ENCODE measurements around the gene STPG3. TPM values are rescaled to one million over a fixed set of nuclear protein-coding genes. Genes with fewer than 3 reads are reported as not detected.

Gene STPG3
- total and polyA plus RNA-seq, 2 of the 13 experiments (the other 11 are each of a cell fraction or from before 2014, with no cell fraction given) = not detected

- TF ChIP-seq SRSF1 (optimal IDR thresholded peaks at IDR 0.05; ENCODE audit: low read depth, low read length) = peak; percentile 37
- TF ChIP-seq KDM1A (CRISPR knock-in tag; IDR thresholded peaks at IDR 0.05) = no peak
- TF ChIP-seq ZSCAN22 (CRISPR knock-in tag; IDR thresholded peaks at IDR 0.05) = no peak
- no peak for TF ChIP-seq NBN (conservative IDR thresholded peaks at IDR 0.05)
- no peak; the same call in 1 of the 2 replicates for TF ChIP-seq ARNT2 (CRISPR knock-in tag; IDR thresholded peaks at IDR 0.05; ENCODE audit: low read depth)
- no peak for TF ChIP-seq NONO (IDR thresholded peaks at IDR 0.05)
- peak; percentile 42 for TF ChIP-seq NONO (CRISPR knock-in tag; conservative IDR thresholded peaks at IDR 0.05)
- no peak for TF ChIP-seq DPF2 (CRISPR knock-in tag; IDR thresholded peaks at IDR 0.05; ENCODE audit: borderline replicate concordance, low read depth)
- TF ChIP-seq ZNF441 (CRISPR knock-in tag; IDR thresholded peaks at IDR 0.05; ENCODE audit: borderline replicate concordance) = no peak; the same call in 1 of the 2 replicates
- TF ChIP-seq, protein P1, sequence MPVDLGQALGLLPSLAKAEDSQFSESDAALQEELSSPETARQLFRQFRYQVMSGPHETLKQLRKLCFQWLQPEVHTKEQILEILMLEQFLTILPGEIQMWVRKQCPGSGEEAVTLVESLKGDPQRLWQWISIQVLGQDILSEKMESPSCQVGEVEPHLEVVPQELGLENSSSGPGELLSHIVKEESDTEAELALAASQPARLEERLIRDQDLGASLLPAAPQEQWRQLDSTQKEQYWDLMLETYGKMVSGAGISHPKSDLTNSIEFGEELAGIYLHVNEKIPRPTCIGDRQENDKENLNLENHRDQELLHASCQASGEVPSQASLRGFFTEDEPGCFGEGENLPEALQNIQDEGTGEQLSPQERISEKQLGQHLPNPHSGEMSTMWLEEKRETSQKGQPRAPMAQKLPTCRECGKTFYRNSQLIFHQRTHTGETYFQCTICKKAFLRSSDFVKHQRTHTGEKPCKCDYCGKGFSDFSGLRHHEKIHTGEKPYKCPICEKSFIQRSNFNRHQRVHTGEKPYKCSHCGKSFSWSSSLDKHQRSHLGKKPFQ (CRISPR knock-in tag; IDR thresholded peaks at IDR 0.05; ENCODE audit: insufficient replicate concordance) = no peak
- TF ChIP-seq POGZ (CRISPR knock-in tag; IDR thresholded peaks at IDR 0.05) = no peak
- TF ChIP-seq MXI1 (IDR thresholded peaks at IDR 0.05; ENCODE audit: borderline replicate concordance, low read depth, low read length) = peak; percentile 78; the same call in 2 of the 3 replicates
- TF ChIP-seq, protein P2, sequence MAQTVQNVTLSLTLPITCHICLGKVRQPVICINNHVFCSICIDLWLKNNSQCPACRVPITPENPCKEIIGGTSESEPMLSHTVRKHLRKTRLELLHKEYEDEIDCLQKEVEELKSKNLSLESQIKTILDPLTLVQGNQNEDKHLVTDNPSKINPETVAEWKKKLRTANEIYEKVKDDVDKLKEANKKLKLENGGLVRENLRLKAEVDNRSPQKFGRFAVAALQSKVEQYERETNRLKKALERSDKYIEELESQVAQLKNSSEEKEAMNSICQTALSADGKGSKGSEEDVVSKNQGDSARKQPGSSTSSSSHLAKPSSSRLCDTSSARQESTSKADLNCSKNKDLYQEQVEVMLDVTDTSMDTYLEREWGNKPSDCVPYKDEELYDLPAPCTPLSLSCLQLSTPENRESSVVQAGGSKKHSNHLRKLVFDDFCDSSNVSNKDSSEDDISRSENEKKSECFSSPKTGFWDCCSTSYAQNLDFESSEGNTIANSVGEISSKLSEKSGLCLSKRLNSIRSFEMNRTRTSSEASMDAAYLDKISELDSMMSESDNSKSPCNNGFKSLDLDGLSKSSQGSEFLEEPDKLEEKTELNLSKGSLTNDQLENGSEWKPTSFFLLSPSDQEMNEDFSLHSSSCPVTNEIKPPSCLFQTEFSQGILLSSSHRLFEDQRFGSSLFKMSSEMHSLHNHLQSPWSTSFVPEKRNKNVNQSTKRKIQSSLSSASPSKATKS (CRISPR knock-in tag; IDR thresholded peaks at IDR 0.05) = no peak
- no peak for TF ChIP-seq RFXANK (CRISPR knock-in tag; IDR thresholded peaks at IDR 0.05)
- TF ChIP-seq SKI (IDR thresholded peaks at IDR 0.05; ENCODE audit: partially characterized antibody) = no peak
- no peak for TF ChIP-seq ZFYVE20 (CRISPR knock-in tag; IDR thresholded peaks at IDR 0.05; ENCODE audit: borderline replicate concordance, low read depth)
- TF ChIP-seq MZF1 (CRISPR knock-in tag; IDR thresholded peaks at IDR 0.05; ENCODE audit: borderline replicate concordance) = no peak
- no peak for TF ChIP-seq ZNF264 (CRISPR knock-in tag; IDR thresholded peaks at IDR 0.05)
- no peak; the same call in 1 of the 2 replicates for TF ChIP-seq ZNF619 (CRISPR knock-in tag; IDR thresholded peaks at IDR 0.05)
- TF ChIP-seq ZFP36L2 (CRISPR knock-in tag; IDR thresholded peaks at IDR 0.05) = no peak
- TF ChIP-seq, protein P3, sequence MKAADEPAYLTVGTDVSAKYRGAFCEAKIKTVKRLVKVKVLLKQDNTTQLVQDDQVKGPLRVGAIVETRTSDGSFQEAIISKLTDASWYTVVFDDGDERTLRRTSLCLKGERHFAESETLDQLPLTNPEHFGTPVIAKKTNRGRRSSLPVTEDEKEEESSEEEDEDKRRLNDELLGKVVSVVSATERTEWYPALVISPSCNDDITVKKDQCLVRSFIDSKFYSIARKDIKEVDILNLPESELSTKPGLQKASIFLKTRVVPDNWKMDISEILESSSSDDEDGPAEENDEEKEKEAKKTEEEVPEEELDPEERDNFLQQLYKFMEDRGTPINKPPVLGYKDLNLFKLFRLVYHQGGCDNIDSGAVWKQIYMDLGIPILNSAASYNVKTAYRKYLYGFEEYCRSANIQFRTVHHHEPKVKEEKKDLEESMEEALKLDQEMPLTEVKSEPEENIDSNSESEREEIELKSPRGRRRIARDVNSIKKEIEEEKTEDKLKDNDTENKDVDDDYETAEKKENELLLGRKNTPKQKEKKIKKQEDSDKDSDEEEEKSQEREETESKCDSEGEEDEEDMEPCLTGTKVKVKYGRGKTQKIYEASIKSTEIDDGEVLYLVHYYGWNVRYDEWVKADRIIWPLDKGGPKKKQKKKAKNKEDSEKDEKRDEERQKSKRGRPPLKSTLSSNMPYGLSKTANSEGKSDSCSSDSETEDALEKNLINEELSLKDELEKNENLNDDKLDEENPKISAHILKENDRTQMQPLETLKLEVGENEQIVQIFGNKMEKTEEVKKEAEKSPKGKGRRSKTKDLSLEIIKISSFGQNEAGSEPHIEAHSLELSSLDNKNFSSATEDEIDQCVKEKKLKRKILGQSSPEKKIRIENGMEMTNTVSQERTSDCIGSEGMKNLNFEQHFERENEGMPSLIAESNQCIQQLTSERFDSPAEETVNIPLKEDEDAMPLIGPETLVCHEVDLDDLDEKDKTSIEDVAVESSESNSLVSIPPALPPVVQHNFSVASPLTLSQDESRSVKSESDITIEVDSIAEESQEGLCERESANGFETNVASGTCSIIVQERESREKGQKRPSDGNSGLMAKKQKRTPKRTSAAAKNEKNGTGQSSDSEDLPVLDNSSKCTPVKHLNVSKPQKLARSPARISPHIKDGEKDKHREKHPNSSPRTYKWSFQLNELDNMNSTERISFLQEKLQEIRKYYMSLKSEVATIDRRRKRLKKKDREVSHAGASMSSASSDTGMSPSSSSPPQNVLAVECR (CRISPR knock-in tag; IDR thresholded peaks at IDR 0.05; ENCODE audit: borderline replicate concordance) = peak; percentile 46; the same call in 1 of the 2 replicates
- no peak for TF ChIP-seq TGIF2 (CRISPR knock-in tag; IDR thresholded peaks at IDR 0.05)
- TF ChIP-seq JDP2 (CRISPR knock-in tag; IDR thresholded peaks at IDR 0.05; ENCODE audit: borderline replicate concordance) = no peak
- no peak for TF ChIP-seq MIXL1 (CRISPR knock-in tag; IDR thresholded peaks at IDR 0.05)
Observed at GRCh38 chr9:137223078-137223970, 27.8 kb upstream of the STPG3 start (continued).

All from HepG2 (cell line).